WTC11 (cell line): ENCODE measurements around the gene OR5AU1. TPM values are rescaled to one million over a fixed set of nuclear protein-coding genes. Genes with fewer than 3 reads are reported as not detected.

Source experiments
- ATAC-seq: fragments of 200-7000 bp; cut with Tn5 transposase; 2 replicates; pipeline ENCODE4 v1.10.0; 2021; ENCODE audit warnings: mild to moderate bottlenecking, moderate library complexity
- CTCF ChIA-PET: fragments of 300-600 bp; sonication (Branson Sonifier 250); formaldehyde crosslinking; loops from one replicate; lab custom pipeline; 2021; ENCODE audit warnings: antibody characterized with exemption; lab: Charles Lee
- POLR2A ChIA-PET: fragments of 350-600 bp; sonication (Branson Sonifier 250); formaldehyde crosslinking; loops from one replicate; lab custom pipeline; 2021; ENCODE audit warnings: antibody characterized with exemption; lab: Charles Lee
- DNase-seq: peaks from one replicate; pipeline ENCODE4 v3.0.0; 2021; ENCODE audit warnings: low spot score
- H3K27ac Mint-ChIP-seq: 2 replicates; pipeline ENCODE4 v1.8.0; 2021; ENCODE audit warnings: mixed read lengths
- H3K27me3 Mint-ChIP-seq: 2 replicates; pipeline ENCODE4 v1.8.0; 2021; ENCODE audit warnings: low read depth, mild to moderate bottlenecking, moderate library complexity, mixed read lengths
- H3K36me3 Mint-ChIP-seq: 2 replicates; pipeline ENCODE4 v1.8.0; 2021; ENCODE audit warnings: mixed read lengths
- H3K4me1 Mint-ChIP-seq: 2 replicates; pipeline ENCODE4 v1.8.0; 2022; ENCODE audit warnings: mixed read lengths
- H3K4me3 Mint-ChIP-seq: 2 replicates; pipeline ENCODE4 v1.8.0; 2021; ENCODE audit warnings: mild to moderate bottlenecking, moderate library complexity, mixed read lengths
- H3K9me3 Mint-ChIP-seq: 2 replicates; pipeline ENCODE4 v1.8.0; 2021; ENCODE audit warnings: mixed read lengths
- AFF4 ChIP-seq: sonication (generic); formaldehyde crosslinking; IDR thresholded peaks from 2 replicates; pipeline ENCODE4 v1.8.1; 2023; ENCODE audit warnings: mild to moderate bottlenecking, missing genetic modification reagents, borderline replicate concordance
- ESRRA ChIP-seq: sonication (generic); formaldehyde crosslinking; IDR thresholded peaks from 2 replicates; pipeline ENCODE4 v1.8.1; 2022; ENCODE audit warnings: mild to moderate bottlenecking, missing genetic modification reagents, borderline replicate concordance
- ETV6 ChIP-seq: sonication (generic); formaldehyde crosslinking; IDR thresholded peaks from 2 replicates; pipeline ENCODE4 v1.8.1; 2022; ENCODE audit warnings: mild to moderate bottlenecking, missing genetic modification reagents
- FOXJ3 ChIP-seq: sonication (generic); formaldehyde crosslinking; IDR thresholded peaks from 2 replicates; pipeline ENCODE4 v1.9.0; 2021; ENCODE audit warnings: missing genetic modification reagents, mild to moderate bottlenecking, borderline replicate concordance
- FOXK1 ChIP-seq: sonication (generic); formaldehyde crosslinking; IDR thresholded peaks from 2 replicates; pipeline ENCODE4 v1.8.0; 2022; ENCODE audit warnings: mild to moderate bottlenecking, moderate library complexity, missing genetic modification reagents
- FOXP4 ChIP-seq: sonication (generic); formaldehyde crosslinking; IDR thresholded peaks from 2 replicates; pipeline ENCODE4 v1.8.0; 2022; ENCODE audit warnings: mild to moderate bottlenecking, missing genetic modification reagents
- JUN ChIP-seq: sonication (generic); formaldehyde crosslinking; IDR thresholded peaks from 2 replicates; pipeline ENCODE4 v1.8.0; 2023; ENCODE audit warnings: mild to moderate bottlenecking, missing genetic modification reagents
- MYBL2 ChIP-seq: sonication (generic); formaldehyde crosslinking; IDR thresholded peaks from 2 replicates; pipeline ENCODE4 v1.8.1; 2023; ENCODE audit warnings: mild to moderate bottlenecking, moderate library complexity, missing genetic modification reagents
- NFATC4 ChIP-seq: fragments of 250-450 bp; sonication (Bioruptor Pico); IDR thresholded peaks from 2 replicates; pipeline ENCODE4 v1.9.0; 2021; ENCODE audit warnings: mild to moderate bottlenecking
- NFYB ChIP-seq: sonication (generic); formaldehyde crosslinking; conservative IDR thresholded peaks from 2 replicates; pipeline ENCODE4 v1.8.0; 2022; ENCODE audit warnings: low read depth, missing genetic modification reagents
- NR1H2 ChIP-seq: sonication (generic); formaldehyde crosslinking; IDR thresholded peaks from 2 replicates; pipeline ENCODE4 v1.9.0; 2021; ENCODE audit warnings: mild to moderate bottlenecking, moderate library complexity, missing genetic modification reagents
- OVOL2 ChIP-seq: fragments of 250-450 bp; sonication (Bioruptor Pico); IDR thresholded peaks from 2 replicates; pipeline ENCODE4 v1.9.0; 2021; ENCODE audit warnings: mild to moderate bottlenecking, borderline replicate concordance
- SMAD3 ChIP-seq: sonication (generic); formaldehyde crosslinking; IDR thresholded peaks from 2 replicates; pipeline ENCODE4 v1.8.0; 2022; ENCODE audit warnings: missing genetic modification reagents, mild to moderate bottlenecking, borderline replicate concordance
- SMAD4 ChIP-seq: sonication (generic); formaldehyde crosslinking; IDR thresholded peaks from 2 replicates; pipeline ENCODE4 v1.8.0; 2022; ENCODE audit warnings: mild to moderate bottlenecking, missing genetic modification reagents
- TEAD1 ChIP-seq: sonication (generic); formaldehyde crosslinking; IDR thresholded peaks from 2 replicates; pipeline ENCODE4 v1.8.0; 2022; ENCODE audit warnings: mild to moderate bottlenecking, missing genetic modification reagents
- USF2 ChIP-seq: sonication (generic); formaldehyde crosslinking; IDR thresholded peaks from 2 replicates; pipeline ENCODE4 v1.8.1; 2023; ENCODE audit warnings: mild to moderate bottlenecking, missing genetic modification reagents, moderate library complexity
- ZNF219 ChIP-seq: sonication (generic); formaldehyde crosslinking; IDR thresholded peaks from 2 replicates; pipeline ENCODE4 v1.8.0; 2023; ENCODE audit warnings: missing genetic modification reagents, mild to moderate bottlenecking, borderline replicate concordance
- ZNF281 ChIP-seq: sonication (generic); formaldehyde crosslinking; IDR thresholded peaks from 2 replicates; pipeline ENCODE4 v1.8.0; 2023; ENCODE audit warnings: mild to moderate bottlenecking, missing genetic modification reagents
- ZNF396 ChIP-seq: fragments of 250-450 bp; sonication (Bioruptor Pico); IDR thresholded peaks from 2 replicates; pipeline ENCODE4 v1.8.0; 2021; ENCODE audit warnings: mild to moderate bottlenecking, moderate library complexity, borderline replicate concordance
- ZSCAN18 ChIP-seq: fragments of 250-450 bp; sonication (Bioruptor Pico); IDR thresholded peaks from 2 replicates; pipeline ENCODE4 v2.1.2; 2022; ENCODE audit warnings: mild to moderate bottlenecking, moderate library complexity
- total RNA-seq: library from RNA; stranded (reverse); gene quantifications from 3 replicates; pipeline ENCODE4 v1.2.3, GENCODE V29; 2021

The OR5AU1 gene
- total RNA-seq, 1 experiment from 2014 or later, result not detected

- no peak for TF ChIP-seq JUN
- TF ChIP-seq, all 79 proteins: peak for 0
Measured at GRCh38 chr14:21109377-21110138, 46.3 kb downstream of the OR5AU1 start (continued).

- H3K4me1 Mint-ChIP-seq, result peaks cover 45% of the 10 kb centered on the region
- TF ChIP-seq FOXJ3 (CRISPR knock-in tag), result no peak
- no peak for TF ChIP-seq ETV6
- no peak overlapping the region for H3K27ac Mint-ChIP-seq
- POLR2A ChIA-PET, result interaction anchor here (0.5 to 1.8 kb wide), 3 partner anchors 15 to 111 kb away, joined by 3 to 7 read pairs (median 3); no protein-coding TSS in a partner anchor
- ATAC-seq (no peak), DNase-seq (no peak)
- H3K9me3 Mint-ChIP-seq, result no peaks in the 10 kb centered on the region
- no peaks in the 10 kb centered on the region for H3K36me3 Mint-ChIP-seq
- CTCF ChIA-PET, result interaction anchor here (1.0 to 8.6 kb wide), 5 partner anchors 14 to 94 kb away, joined by 3 to 321 read pairs (median 8); partner anchors contain the start of gene ARHGEF40
- no peaks in the 10 kb centered on the region for H3K27me3 Mint-ChIP-seq
- H3K4me3 Mint-ChIP-seq, result no peak overlapping the region
Measured at GRCh38 chr14:21108791-21109190, 47.1 kb downstream of the OR5AU1 start.

- Mint-ChIP-seq H3K27ac (no peak overlapping the region), H3K4me3 (no peak overlapping the region), H3K36me3 (no peaks in the 10 kb centered on the region), H3K4me1 (peaks cover 53% of the 10 kb centered on the region), H3K27me3 (no peaks in the 10 kb centered on the region), H3K9me3 (no peaks in the 10 kb centered on the region)
- DNase-seq (no peak), ATAC-seq (no peak)
- CTCF ChIA-PET, result interaction anchor here (0.5 to 8.6 kb wide), 11 partner anchors 13 to 108 kb away, joined by 3 to 321 read pairs (median 5); partner anchors contain the start of genes ARHGEF40 and SLC39A2
- POLR2A ChIA-PET, result interaction anchor here (1.8 kb wide), 1 partner anchor 36 kb away, joined by 7 read pairs; no protein-coding TSS in a partner anchor
- no peak for TF ChIP-seq SMAD4 (CRISPR knock-in tag)
- TF ChIP-seq FOXK1, result no peak
- no peak for TF ChIP-seq SMAD3
- TF ChIP-seq OVOL2 (CRISPR knock-in tag), result no peak
- no peak for TF ChIP-seq ESRRA
- no peak for TF ChIP-seq ZSCAN18
- no peak for TF ChIP-seq NFATC4 (CRISPR knock-in tag)
- no peak for TF ChIP-seq FOXP4 (CRISPR knock-in tag)
- no peak for TF ChIP-seq AFF4 (CRISPR knock-in tag)
- TF ChIP-seq NFYB (CRISPR knock-in tag), result no peak
- no peak for TF ChIP-seq ZNF219 (CRISPR knock-in tag)
- no peak for TF ChIP-seq TEAD1 (CRISPR knock-in tag)
- no peak for TF ChIP-seq USF2 (CRISPR knock-in tag)
- TF ChIP-seq ZNF396 (CRISPR knock-in tag), result no peak
- no peak for TF ChIP-seq ZNF281
- no peak for TF ChIP-seq NR1H2 (CRISPR knock-in tag)
- TF ChIP-seq MYBL2, result no peak
Measured at GRCh38 chr14:21107283-21107800, 48.5 kb downstream of the OR5AU1 start.
